ENCODE data around the gene RAB36.

The RAB36 gene

DNA sequence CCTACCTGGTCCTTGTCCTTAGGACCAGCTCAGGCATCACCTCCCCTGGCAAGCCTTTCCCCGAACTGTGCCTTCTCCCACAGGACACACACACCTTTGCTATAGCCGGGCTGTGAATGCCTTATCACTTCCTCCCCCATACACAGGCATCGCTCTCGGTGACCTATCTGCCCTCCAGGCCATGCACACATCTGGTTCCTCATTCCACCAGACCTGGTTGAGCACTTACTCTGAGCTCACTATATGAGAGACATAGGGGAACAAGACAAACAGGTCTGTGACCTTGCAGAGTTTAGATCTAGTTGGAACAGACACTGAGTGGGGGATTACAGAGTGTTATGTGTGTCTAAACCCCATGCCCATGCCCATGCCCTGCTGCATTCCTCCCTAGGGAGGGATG is 31.9 kb downstream of the RAB36 start:
- TF ChIP-seq EZH2 (IDR thresholded peaks at IDR 0.05; ENCODE audit: borderline replicate concordance, low read depth, low read length, severe bottlenecking): no peak
- TF ChIP-seq, protein P1, sequence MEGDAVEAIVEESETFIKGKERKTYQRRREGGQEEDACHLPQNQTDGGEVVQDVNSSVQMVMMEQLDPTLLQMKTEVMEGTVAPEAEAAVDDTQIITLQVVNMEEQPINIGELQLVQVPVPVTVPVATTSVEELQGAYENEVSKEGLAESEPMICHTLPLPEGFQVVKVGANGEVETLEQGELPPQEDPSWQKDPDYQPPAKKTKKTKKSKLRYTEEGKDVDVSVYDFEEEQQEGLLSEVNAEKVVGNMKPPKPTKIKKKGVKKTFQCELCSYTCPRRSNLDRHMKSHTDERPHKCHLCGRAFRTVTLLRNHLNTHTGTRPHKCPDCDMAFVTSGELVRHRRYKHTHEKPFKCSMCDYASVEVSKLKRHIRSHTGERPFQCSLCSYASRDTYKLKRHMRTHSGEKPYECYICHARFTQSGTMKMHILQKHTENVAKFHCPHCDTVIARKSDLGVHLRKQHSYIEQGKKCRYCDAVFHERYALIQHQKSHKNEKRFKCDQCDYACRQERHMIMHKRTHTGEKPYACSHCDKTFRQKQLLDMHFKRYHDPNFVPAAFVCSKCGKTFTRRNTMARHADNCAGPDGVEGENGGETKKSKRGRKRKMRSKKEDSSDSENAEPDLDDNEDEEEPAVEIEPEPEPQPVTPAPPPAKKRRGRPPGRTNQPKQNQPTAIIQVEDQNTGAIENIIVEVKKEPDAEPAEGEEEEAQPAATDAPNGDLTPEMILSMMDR (IDR thresholded peaks at IDR 0.05; ENCODE audit: borderline replicate concordance, extremely low read depth, low read length, poor library complexity, severe bottlenecking): no peak
- no peak overlapping the region for H3K9ac ChIP-seq (ENCODE audit: low read depth, low read length)
- H3K79me2 ChIP-seq (ENCODE audit: insufficient read depth, low read length): peaks cover 15% of the 10 kb centered on the region
- H4K20me1 ChIP-seq (ENCODE audit: insufficient read depth, low read length): peaks cover 10% of the 10 kb centered on the region
- peaks cover 19% of the 10 kb centered on the region for H3K9me3 ChIP-seq (ENCODE audit: insufficient read depth, low read length, severe bottlenecking)
- no peak for ATAC-seq (ENCODE audit: insufficient read depth, low read depth)
- peaks cover 9% of the 10 kb centered on the region for H3K36me3 ChIP-seq (ENCODE audit: insufficient read depth, low read length)
- H3K27ac ChIP-seq (ENCODE audit: low read length): no peak overlapping the region
- no peak for DNase-seq
- no peak overlapping the region for H2AFZ ChIP-seq (ENCODE audit: low read depth, low read length)
- H3K4me2 ChIP-seq (ENCODE audit: insufficient read depth, low read length): no peak overlapping the region
- H3K27me3 ChIP-seq (ENCODE audit: insufficient read depth, low read length, poor library complexity): no peaks in the 10 kb centered on the region
- H3K4me3 ChIP-seq (ENCODE audit: low read depth in 1 of 2, low read length in 2 of 2): no peak overlapping the region
- peaks cover 29% of the 10 kb centered on the region for H3K4me1 ChIP-seq (ENCODE audit: insufficient read depth, low read length)

DNA sequence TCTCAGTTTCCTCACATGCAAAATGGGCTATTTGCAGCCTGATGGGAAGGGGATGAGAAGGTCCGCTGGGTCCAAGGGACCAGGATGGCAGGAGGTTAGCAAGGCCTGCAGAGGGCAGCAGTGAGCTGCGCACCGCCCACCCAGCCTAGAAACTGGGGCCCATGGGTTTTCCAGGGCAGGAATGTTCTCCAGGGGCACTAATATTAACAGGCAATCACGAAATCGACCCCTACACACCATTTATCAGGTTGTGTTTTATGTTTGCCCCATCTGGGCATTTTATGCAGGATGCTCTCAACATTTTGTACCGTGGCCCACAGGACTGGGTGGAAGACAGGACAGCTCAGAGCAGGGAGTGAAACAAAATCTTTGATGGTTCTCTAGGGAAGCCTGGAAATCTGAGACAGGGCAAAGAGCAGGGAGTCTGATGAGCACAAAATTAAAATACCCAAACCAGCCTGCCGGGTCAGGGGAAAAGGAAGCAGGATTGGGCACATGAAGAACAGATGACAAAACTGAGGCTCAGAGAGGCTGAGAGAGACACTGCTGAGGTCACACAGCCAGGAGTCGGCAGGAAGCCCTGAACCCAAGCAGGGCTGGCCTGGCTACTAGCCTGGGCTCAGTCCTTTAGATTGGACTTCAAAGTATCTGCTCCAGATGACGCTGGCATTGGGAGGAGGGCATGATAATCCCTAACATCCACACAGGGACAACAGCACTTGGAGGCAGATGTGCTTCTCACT is 33.4 kb downstream of the RAB36 start:
- no peak overlapping the region for H3K27ac ChIP-seq (ENCODE audit: low read length)

DNA sequence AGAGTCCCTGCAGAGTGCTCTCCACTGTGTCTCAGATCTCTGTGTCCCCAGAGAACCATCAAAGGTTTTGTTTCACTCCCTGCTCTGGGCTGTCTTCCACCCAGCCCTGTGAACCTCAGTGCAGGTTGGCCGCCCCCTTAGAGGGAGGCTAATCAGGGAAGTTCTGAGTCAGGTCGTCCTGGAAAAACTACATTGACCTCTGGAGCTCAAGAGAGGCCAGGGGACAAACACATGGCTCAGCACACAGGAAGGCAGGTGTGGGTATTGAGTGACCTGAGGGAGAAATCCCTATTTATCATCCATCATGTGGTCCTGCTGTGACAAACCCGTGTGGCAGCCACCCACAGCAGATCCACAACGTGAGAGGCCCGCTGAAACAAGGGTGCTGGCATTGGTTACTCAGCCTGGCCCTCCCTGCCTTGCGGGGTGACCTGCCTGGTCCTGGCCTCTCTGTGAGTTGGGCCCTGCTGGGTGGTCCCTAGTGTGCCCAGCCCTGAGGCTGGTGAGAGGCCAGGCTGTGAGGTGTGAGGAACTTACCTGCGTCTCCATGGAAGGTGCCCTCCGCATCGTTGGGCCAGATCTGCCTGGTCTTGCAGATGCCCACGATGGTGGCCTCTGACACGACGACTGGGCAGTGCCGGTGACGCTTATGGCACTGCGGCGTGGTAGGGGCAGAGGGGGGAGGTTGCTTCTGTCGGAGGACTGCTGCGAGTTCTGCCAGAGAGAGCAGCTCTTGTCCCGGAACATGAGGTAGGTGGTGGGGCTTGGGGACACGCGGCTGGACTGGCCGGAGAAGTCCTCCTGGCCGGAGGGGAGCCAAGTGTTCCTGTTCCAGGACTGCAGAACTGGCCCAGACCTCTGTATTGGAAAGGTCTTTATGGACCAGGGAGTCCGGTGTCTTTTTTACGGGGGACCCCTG is 34.4 kb downstream of the RAB36 start:
- no peak for ATAC-seq (ENCODE audit: insufficient read depth, low read depth)
- Histone ChIP-seq H2AFZ (ENCODE audit: low read depth, low read length) (peak overlapping the region; percentile 66), H3K9ac (ENCODE audit: low read depth, low read length) (peak overlapping the region; percentile 68), H3K4me1 (ENCODE audit: insufficient read depth, low read length) (peaks cover 53% of the 10 kb centered on the region), H3K27me3 (ENCODE audit: insufficient read depth, low read length, poor library complexity) (no peaks in the 10 kb centered on the region), H3K36me3 (ENCODE audit: insufficient read depth, low read length) (peaks cover 26% of the 10 kb centered on the region), H3K79me2 (ENCODE audit: insufficient read depth, low read length) (peaks cover 39% of the 10 kb centered on the region), H3K9me3 (ENCODE audit: insufficient read depth, low read length, severe bottlenecking) (peaks cover 19% of the 10 kb centered on the region), H4K20me1 (ENCODE audit: insufficient read depth, low read length) (peaks cover 31% of the 10 kb centered on the region), H3K4me2 (ENCODE audit: insufficient read depth, low read length) (peak overlapping the region; percentile 95), H3K27ac (ENCODE audit: low read length) (peak overlapping the region; percentile 42; the same call in 1 of the 2 replicates), H3K4me3 (ENCODE audit: low read depth in 1 of 2, low read length in 2 of 2) (peak overlapping the region; percentile 17 to 87; a peak in 3 of 4 replicates)
- DNase-seq: peak; percentile 21
- TF ChIP-seq, protein P1 (IDR thresholded peaks at IDR 0.05; ENCODE audit: borderline replicate concordance, extremely low read depth, low read length, poor library complexity, severe bottlenecking): no peak
- no peak for TF ChIP-seq EZH2 (IDR thresholded peaks at IDR 0.05; ENCODE audit: borderline replicate concordance, low read depth, low read length, severe bottlenecking)

More for the DNA sequence above, 33.4 kb downstream of the RAB36 start:
- H3K9me3 ChIP-seq (ENCODE audit: insufficient read depth, low read length, severe bottlenecking): peaks cover 19% of the 10 kb centered on the region
- H3K79me2 ChIP-seq (ENCODE audit: insufficient read depth, low read length): peaks cover 30% of the 10 kb centered on the region
- TF ChIP-seq, protein P1 (IDR thresholded peaks at IDR 0.05; ENCODE audit: borderline replicate concordance, extremely low read depth, low read length, poor library complexity, severe bottlenecking): peak; percentile 99
- TF ChIP-seq EZH2 (IDR thresholded peaks at IDR 0.05; ENCODE audit: borderline replicate concordance, low read depth, low read length, severe bottlenecking): no peak
- peaks cover 19% of the 10 kb centered on the region for H3K36me3 ChIP-seq (ENCODE audit: insufficient read depth, low read length)
- peaks cover 24% of the 10 kb centered on the region for H4K20me1 ChIP-seq (ENCODE audit: insufficient read depth, low read length)
- H2AFZ ChIP-seq (ENCODE audit: low read depth, low read length): no peak overlapping the region
- DNase-seq (peak; percentile 65), ATAC-seq (ENCODE audit: insufficient read depth, low read depth) (peak; percentile 62)
- H3K4me2 ChIP-seq (ENCODE audit: insufficient read depth, low read length): peak overlapping the region; percentile 95; the same call in 1 of the 2 replicates
- H3K4me1 ChIP-seq (ENCODE audit: insufficient read depth, low read length): peaks cover 44% of the 10 kb centered on the region
- H3K27me3 ChIP-seq (ENCODE audit: insufficient read depth, low read length, poor library complexity): no peaks in the 10 kb centered on the region
- H3K4me3 ChIP-seq (ENCODE audit: low read depth in 1 of 2, low read length in 2 of 2): no peak overlapping the region
- H3K9ac ChIP-seq (ENCODE audit: low read depth, low read length): no peak overlapping the region
